OCI-LY1 (cell line): Measurements from ENCODE around the gene AKR7A2.

ENCODE experiments used
- H2AFZ ChIP-seq: fragments of 200-600 bp; sonication (generic), shearing (Covaris generic); 2 replicates; pipeline ENCODE4 v1.6.0; 2014; ENCODE audit warnings: antibody characterized with exemption, mild to moderate bottlenecking, low read length
- H3F3A ChIP-seq: fragments of 200-600 bp; sonication (generic), shearing (Covaris generic); 2 replicates; pipeline ENCODE4 v1.6.0; 2014; ENCODE audit warnings: mild to moderate bottlenecking, antibody characterized with exemption, low read length, moderate library complexity; ENCODE audit not compliant: insufficient read depth
- H3K27ac ChIP-seq: fragments of 200-600 bp; sonication (generic); 2 replicates; pipeline ENCODE4 v1.5.1; 2014; ENCODE audit warnings: low read length, mixed run types, mild to moderate bottlenecking, low read depth; ENCODE audit not compliant: poor library complexity, severe bottlenecking
- H3K27me3 ChIP-seq: fragments of 200-600 bp; sonication (generic); 2 replicates; pipeline ENCODE4 v1.6.0; 2014; ENCODE audit warnings: antibody characterized with exemption, mild to moderate bottlenecking, low read length, moderate library complexity; ENCODE audit not compliant: insufficient read depth
- H3K36me3 ChIP-seq: fragments of 200-600 bp; sonication (generic); 2 replicates; pipeline ENCODE4 v1.6.1; 2014; ENCODE audit warnings: mild to moderate bottlenecking, antibody characterized with exemption, low read length, moderate library complexity, mixed read lengths; ENCODE audit not compliant: insufficient read depth
- H3K4me1 ChIP-seq: fragments of 200-600 bp; sonication (generic); 2 replicates; pipeline ENCODE4 v1.5.1; 2014; ENCODE audit warnings: mild to moderate bottlenecking, low read length, moderate library complexity; ENCODE audit not compliant: insufficient read depth, severe bottlenecking
- H3K4me2 ChIP-seq: fragments of 200-600 bp; sonication (generic), shearing (Covaris generic); 2 replicates; pipeline ENCODE4 v1.6.1; 2014; ENCODE audit warnings: low read length
- H3K4me3 ChIP-seq: fragments of 200-600 bp; sonication (generic); 2 replicates; pipeline ENCODE4 v1.5.1; 2014; ENCODE audit warnings: low read length, low read depth, mild to moderate bottlenecking, mixed read lengths; ENCODE audit not compliant: poor library complexity, severe bottlenecking
- H3K79me2 ChIP-seq: fragments of 200-600 bp; shearing (Covaris generic); 2 replicates; pipeline ENCODE4 v1.6.1; 2016; ENCODE audit warnings: mixed run types, low read length, mixed read lengths; ENCODE audit not compliant: insufficient read depth
- H3K9ac ChIP-seq: fragments of 200-600 bp; sonication (generic), shearing (Covaris generic); 2 replicates; pipeline ENCODE4 v1.6.1; 2014; ENCODE audit warnings: mild to moderate bottlenecking, low read length, mixed read lengths
- H3K9me2 ChIP-seq: fragments of 200-600 bp; sonication (generic), shearing (Covaris generic); 2 replicates; pipeline ENCODE4 v1.6.1; 2014; ENCODE audit warnings: low read depth, mild to moderate bottlenecking, low read length, mixed read lengths
- H3K9me3 ChIP-seq: fragments of 200-600 bp; shearing (Covaris generic); 2 replicates; pipeline ENCODE4 v1.6.1; 2014; ENCODE audit warnings: low read length, mixed read lengths
- H4K20me1 ChIP-seq: fragments of 200-600 bp; sonication (generic), shearing (Covaris generic); 2 replicates; pipeline ENCODE4 v1.6.0; 2016; ENCODE audit warnings: mild to moderate bottlenecking, low read length; ENCODE audit not compliant: insufficient read depth
- CTCF ChIP-seq: fragments of 200-600 bp; sonication (generic), shearing (Covaris generic); IDR thresholded peaks from 2 replicates; pipeline ENCODE4 v1.5.1; 2017; ENCODE audit warnings: mild to moderate bottlenecking, antibody characterized with exemption, low read length, moderate library complexity, mixed read lengths
- EZH2 ChIP-seq: fragments of 200-600 bp; sonication (generic), shearing (Covaris generic); IDR thresholded peaks from 2 replicates; pipeline ENCODE4 v1.8.0; 2017; ENCODE audit warnings: borderline replicate concordance, mixed run types, mild to moderate bottlenecking, antibody characterized with exemption, low read length, moderate library complexity, mixed read lengths

Gene AKR7A2

DNA sequence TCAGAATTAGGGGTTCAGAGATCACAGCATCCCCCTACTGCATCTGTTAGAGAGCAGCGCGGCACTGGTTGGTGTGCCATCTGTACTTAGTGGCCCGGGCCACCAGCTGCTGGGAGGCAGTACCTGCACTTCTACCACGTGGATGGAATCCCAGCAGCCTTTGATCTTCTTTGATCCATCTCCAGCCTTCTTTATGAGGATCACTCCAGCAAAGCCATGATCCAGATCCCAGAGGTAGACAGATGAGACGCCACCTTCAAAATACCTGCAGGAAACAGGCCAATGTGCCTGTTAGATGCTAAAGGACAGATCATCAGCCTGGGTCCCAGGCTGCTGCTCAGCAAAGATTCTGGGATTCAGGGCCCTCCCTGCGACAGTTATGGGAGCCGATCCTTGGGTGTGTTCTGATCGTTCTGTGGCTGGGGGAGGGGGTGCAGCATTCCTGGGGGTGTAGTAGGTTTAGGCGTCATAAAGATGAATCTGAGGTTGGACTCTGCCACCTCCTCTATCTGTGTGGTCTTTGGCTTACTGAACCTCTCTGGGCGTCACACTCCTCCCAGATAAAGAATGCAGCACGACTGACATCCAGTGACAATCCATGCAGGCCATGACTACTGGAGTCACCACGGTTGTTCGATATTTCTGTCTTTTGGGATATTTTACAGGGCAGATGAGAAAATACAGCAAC lies 45.5 kb upstream of the AKR7A2 start:
- Histone ChIP-seq H3K4me3 (no peak overlapping the region), H3K9me3 (no peaks in the 10 kb centered on the region), H3K9ac (no peak overlapping the region), H3K27ac (no peak overlapping the region), H3F3A (no peaks in the 10 kb centered on the region), H3K79me2 (no peaks in the 10 kb centered on the region), H4K20me1 (no peaks in the 10 kb centered on the region), H3K27me3 (no peaks in the 10 kb centered on the region), H3K36me3 (peaks cover 26% of the 10 kb centered on the region), H3K4me2 (no peak overlapping the region), H2AFZ (no peak overlapping the region), H3K9me2 (no peaks in the 10 kb centered on the region), H3K4me1 (no peaks in the 10 kb centered on the region)
- TF ChIP-seq CTCF (no peak), EZH2 (no peak)

GRCh38 chr1:19356266-19356665 lies 44.3 kb upstream of the AKR7A2 start:
- Histone ChIP-seq H3K4me2 (no peak overlapping the region), H3K79me2 (no peaks in the 10 kb centered on the region), H3K9me3 (no peaks in the 10 kb centered on the region), H2AFZ (no peak overlapping the region), H3K36me3 (peaks cover 30% of the 10 kb centered on the region), H3K4me3 (no peak overlapping the region), H3K9me2 (no peaks in the 10 kb centered on the region), H3F3A (no peaks in the 10 kb centered on the region), H4K20me1 (no peaks in the 10 kb centered on the region), H3K27ac (no peak overlapping the region), H3K27me3 (no peaks in the 10 kb centered on the region), H3K9ac (no peak overlapping the region), H3K4me1 (no peaks in the 10 kb centered on the region)
- TF ChIP-seq EZH2 (no peak), CTCF (no peak)

- Histone ChIP-seq H3K4me2 (no peak overlapping the region), H3K4me1 (peaks cover 9% of the 10 kb centered on the region), H3K79me2 (no peaks in the 10 kb centered on the region), H3K9ac (no peak overlapping the region), H3K9me3 (no peaks in the 10 kb centered on the region), H2AFZ (no peak overlapping the region), H3K27me3 (no peaks in the 10 kb centered on the region), H4K20me1 (no peaks in the 10 kb centered on the region), H3K27ac (no peak overlapping the region), H3K36me3 (peaks cover 30% of the 10 kb centered on the region), H3K9me2 (no peaks in the 10 kb centered on the region), H3F3A (no peaks in the 10 kb centered on the region), H3K4me3 (no peak overlapping the region)
- TF ChIP-seq CTCF (no peak), EZH2 (no peak)
These were observed 42.6 kb upstream of the AKR7A2 start for GRCh38 chr1:19354531-19354981.
